Amniotic epithelial cell (primary cell): ENCODE measurements around the gene GAB2.

Experiments
- DNase-seq: peaks from one replicate; pipeline ENCODE4 v3.0.0-alpha.2; 2010; ENCODE audit warnings: low read depth

GAB2 gene

GRCh38 chr11:78220218-78221157 lies 197.1 kb downstream of the GAB2 start:
- DNase-seq, result no peak

- no peak for DNase-seq
Observed at GRCh38 chr11:78219493-78220217, 198.0 kb downstream of the GAB2 start.

DNA sequence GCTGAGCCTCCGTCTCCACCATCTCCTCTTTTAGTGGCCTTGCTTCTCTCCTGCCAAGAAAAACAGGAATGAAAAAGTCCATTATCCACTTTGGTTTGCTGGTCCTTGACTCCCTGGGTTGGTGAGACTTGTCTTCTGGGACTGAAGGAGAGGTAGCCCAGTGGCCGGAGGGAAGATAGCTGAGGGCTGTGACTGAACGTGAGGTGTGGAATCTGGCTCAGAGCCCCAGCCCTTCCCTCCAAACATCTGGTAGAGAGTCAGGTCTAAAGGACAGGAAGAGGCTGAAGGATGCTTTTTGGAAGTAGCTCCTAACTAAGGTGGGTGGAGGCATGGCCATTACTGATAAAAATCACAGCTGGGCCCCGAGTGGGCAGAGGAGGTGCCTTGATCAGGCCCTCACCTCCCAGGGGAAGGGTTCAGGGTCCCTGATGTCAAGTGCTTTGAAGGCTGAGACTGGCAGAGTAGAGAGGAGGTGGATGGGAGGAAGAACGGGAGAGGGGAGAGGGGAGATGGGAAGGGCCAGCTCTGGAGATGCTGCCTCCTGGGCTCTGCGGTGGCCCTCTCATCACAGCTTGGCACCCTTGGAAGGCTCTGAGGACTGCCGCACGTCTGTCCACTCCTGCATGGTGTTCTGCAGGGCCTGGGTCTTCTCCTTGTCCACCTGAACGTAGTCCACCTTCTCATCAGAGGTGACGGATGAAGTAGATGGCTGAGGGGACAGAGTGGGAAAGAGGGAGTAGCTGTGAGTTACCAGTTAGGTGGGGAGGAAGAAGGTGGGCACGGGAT lies 198.7 kb downstream of the GAB2 start:
- DNase-seq, result no peak

GRCh38 chr11:78217650-78218541 lies 199.7 kb downstream of the GAB2 start:
- no peak for DNase-seq

DNA sequence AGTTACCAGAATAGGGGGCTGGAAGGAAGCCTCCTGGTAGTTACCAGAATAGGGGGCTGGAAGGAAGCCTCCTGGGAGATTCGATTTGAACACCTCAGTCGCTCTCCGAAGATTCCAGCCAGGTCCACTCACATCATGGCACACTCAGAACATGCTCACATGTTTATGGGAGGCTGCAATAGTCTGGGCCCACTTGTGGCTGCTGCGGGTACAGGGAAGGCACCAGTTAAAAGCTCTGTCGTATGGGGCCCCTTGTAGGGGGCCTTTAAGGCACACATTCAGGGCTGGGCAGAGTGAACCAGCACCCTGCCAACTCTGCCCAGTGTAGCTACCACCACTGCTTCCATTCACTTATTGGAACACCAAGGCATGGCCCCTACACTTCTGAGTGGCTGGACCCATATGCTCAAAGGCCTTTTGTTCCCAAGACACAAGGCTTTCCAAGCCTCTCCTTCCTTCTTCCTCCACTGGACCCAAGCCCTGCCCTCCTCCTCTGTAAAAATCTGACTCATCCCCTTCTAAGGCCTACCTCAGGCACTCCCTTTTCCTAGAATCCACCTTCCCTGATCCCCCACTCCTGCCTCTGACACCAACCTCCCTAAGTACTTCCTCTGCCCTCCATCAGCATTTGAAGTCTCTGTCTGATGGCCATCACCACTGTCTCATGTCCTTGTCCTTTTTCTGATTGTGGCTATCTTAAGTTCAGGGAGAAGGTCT lies 200.9 kb downstream of the GAB2 start:
- DNase-seq, result peak; percentile 28

DNA sequence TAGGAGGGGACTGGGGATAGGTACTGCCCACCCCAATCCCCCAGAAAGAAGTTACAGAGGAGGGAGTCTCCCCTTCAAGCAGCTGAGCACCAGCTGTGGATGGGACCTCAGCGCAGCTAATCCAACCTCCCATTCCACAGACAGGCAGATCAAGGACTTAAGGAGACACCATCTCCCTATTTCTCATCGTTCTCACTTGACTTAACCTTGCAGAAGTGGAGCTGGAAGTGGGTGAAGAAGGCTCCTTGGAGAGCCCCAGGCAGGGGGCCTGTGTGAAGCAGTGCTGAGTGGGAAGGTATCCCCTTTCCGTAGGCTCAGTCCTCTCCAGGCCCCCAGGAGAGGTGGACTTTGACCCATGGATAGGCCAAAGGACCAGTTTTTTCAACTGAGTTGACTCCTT lies 201.6 kb downstream of the GAB2 start:
- no peak for DNase-seq

- DNase-seq, result no peak
Observed at GRCh38 chr11:78214331-78215194, 203.1 kb downstream of the GAB2 start.

- no peak for DNase-seq
Observed at GRCh38 chr11:78213526-78214330, 203.9 kb downstream of the GAB2 start.

GRCh38 chr11:78212586-78213371 lies 204.8 kb downstream of the GAB2 start:
- peak; percentile 79 for DNase-seq

- no peak for DNase-seq
Observed at GRCh38 chr11:78211565-78211964, 206.1 kb downstream of the GAB2 start.

DNA sequence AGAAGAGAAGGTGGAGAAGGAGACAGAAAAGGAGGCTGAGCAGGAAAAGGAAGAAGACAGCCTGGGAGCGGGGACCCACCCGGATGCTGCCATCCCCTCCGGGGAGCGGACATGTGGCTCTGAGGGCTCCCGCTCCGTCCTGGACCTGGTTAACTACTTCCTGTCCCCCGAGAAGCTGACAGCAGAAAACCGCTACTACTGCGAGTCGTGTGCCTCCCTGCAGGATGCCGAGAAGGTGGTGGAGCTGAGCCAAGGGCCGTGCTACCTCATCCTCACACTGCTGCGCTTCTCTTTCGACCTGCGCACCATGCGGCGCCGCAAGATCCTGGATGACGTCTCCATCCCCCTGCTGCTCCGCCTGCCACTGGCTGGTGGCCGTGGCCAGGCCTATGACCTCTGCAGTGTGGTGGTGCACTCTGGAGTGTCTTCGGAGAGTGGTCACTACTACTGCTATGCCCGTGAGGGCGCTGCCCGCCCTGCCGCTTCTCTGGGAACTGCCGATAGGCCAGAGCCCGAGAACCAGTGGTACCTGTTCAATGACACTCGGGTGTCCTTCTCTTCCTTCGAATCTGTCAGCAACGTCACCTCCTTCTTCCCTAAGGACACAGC lies 207.5 kb downstream of the GAB2 start:
- no peak for DNase-seq

- DNase-seq, result no peak
Observed at GRCh38 chr11:78209478-78209877, 208.1 kb downstream of the GAB2 start.

DNA sequence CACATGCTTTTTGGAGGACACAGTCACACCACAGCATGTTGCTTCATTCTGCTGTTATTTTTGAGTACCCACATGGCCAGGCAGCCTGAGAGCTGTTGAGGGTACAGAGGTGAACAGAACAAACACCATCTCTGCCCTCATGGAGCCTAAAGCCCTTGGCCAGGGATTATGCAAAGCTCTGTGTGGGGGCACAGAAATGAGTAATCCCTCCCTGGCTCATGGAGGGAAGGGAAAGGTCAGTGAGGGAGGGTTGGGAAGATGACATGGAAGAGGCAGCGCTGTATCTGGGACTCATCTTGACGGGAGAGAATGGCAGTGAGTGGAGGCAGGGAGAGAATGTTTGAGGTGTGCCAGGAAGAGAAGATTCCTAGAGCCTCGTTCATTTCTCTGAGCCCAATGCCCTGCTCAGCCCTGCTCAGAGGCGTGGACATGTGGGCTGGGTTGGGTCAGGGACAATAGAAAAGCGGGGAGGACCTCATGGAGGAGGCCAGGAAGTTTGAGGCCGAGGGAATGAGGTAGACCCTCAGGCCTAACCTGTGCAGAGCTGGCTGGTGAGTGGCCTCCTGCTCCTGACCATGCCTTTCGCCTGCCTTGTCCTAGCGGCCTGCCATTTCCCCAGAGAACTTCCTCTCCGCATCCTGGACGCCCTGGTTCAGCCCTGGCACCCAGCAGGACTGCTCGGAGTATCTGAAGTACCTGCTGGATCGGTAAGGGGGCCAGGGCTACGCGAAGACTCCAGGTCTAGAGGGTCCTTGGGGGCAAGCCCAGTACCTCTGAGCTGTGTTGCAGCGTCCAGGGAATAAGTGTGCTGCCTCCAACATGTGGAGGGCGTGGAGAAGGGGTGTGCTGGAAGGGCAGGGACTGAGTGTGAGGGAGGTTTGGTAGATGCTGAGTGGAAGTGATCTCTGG lies 209.1 kb downstream of the GAB2 start:
- peak; percentile 90 for DNase-seq

- DNase-seq, result peak; percentile 86
Observed at GRCh38 chr11:78207532-78208256, 209.9 kb downstream of the GAB2 start.

- DNase-seq, result no peak
Observed at GRCh38 chr11:78205691-78206090, 211.9 kb downstream of the GAB2 start.

DNA sequence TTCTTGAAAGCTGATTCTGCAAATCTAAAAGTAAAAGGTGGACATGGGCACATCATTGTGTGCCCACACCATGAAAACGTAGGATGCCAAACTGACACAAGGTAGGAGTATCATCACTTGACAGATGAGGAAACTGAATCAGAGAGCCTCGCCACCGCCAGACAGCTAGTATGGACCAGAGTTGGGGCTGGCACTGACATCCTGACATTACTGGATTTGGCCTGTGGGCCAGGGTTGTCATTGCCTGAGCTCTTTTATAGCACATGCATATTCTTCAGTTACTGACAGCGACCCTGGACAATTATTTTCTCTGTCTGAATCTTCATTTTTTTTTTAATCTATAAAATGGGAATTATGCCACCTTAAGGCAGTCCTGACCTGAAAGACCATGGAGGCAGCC lies 212.4 kb downstream of the GAB2 start:
- no peak for DNase-seq
